ENCODE measurements around the gene EXOC6B.

Gene EXOC6B

GRCh38 chr2:72165792-72166191, 660.0 kb downstream of the EXOC6B start:
- no peak for DNase-seq (ENCODE audit: low read depth)
- TF ChIP-seq, protein P1, sequence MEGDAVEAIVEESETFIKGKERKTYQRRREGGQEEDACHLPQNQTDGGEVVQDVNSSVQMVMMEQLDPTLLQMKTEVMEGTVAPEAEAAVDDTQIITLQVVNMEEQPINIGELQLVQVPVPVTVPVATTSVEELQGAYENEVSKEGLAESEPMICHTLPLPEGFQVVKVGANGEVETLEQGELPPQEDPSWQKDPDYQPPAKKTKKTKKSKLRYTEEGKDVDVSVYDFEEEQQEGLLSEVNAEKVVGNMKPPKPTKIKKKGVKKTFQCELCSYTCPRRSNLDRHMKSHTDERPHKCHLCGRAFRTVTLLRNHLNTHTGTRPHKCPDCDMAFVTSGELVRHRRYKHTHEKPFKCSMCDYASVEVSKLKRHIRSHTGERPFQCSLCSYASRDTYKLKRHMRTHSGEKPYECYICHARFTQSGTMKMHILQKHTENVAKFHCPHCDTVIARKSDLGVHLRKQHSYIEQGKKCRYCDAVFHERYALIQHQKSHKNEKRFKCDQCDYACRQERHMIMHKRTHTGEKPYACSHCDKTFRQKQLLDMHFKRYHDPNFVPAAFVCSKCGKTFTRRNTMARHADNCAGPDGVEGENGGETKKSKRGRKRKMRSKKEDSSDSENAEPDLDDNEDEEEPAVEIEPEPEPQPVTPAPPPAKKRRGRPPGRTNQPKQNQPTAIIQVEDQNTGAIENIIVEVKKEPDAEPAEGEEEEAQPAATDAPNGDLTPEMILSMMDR (IDR thresholded peaks at IDR 0.05; ENCODE audit: insufficient read depth, low read depth, low read length, missing control alignments): no peak
- no peak overlapping the region for H3K4me3 ChIP-seq (ENCODE audit: low read depth, low read length)

GRCh38 chr2:72162574-72162973, 663.3 kb downstream of the EXOC6B start:
- TF ChIP-seq, protein P1 (IDR thresholded peaks at IDR 0.05; ENCODE audit: insufficient read depth, low read depth, low read length, missing control alignments): no peak
- DNase-seq (ENCODE audit: low read depth): no peak
- no peak overlapping the region for H3K4me3 ChIP-seq (ENCODE audit: low read depth, low read length)

GRCh38 chr2:72159211-72159993, 666.4 kb downstream of the EXOC6B start:
- no peak overlapping the region for H3K4me3 ChIP-seq (ENCODE audit: low read depth, low read length)
- TF ChIP-seq, protein P1 (IDR thresholded peaks at IDR 0.05; ENCODE audit: insufficient read depth, low read depth, low read length, missing control alignments): no peak
- no peak for DNase-seq (ENCODE audit: low read depth)

DNA sequence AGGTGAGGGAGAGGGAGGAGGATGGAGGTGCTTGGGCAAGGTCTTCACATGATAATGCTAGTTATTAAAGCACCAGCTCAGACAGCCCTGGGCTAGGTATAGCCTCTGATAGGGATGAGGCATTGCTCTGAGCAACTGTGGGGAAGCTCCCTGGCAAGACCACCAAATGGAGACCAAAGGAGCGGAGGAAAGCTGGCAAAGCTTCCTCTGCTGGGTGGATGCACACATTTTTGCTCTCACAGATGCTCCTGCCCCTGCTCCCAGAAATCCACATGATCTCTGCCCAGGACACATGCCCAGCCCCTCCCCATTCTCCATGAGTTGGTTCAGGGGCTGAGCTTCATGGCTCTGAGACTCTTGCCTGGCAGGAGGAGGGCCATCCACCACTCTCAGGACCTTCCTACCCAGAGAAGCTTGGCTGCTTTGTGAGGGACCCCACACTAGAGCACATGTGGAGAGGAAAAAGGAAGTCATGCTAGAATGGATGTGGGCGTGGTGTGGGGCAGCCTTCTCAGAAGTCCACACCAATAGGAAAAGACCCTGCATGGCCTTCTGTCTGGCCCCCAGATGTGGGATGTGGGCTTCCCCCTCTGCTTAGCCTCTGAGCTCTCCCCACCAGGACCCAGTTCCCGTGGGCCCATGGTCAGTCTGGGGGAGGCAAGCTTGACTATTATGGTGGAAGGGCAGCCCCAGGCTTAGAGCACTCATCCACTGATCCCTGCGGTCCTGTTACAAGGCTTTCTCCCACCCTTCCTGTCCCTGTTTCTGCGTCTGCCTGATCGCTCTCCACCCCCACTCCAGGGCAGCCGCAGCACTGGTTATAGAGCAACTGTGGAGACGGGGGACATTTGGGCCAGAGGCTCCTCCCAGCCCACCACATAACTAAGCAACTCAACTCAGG, 667.7 kb downstream of the EXOC6B start:
- DNase-seq (ENCODE audit: low read depth): no peak
- no peak overlapping the region for H3K4me3 ChIP-seq (ENCODE audit: low read depth, low read length)
- TF ChIP-seq, protein P1 (IDR thresholded peaks at IDR 0.05; ENCODE audit: insufficient read depth, low read depth, low read length, missing control alignments): no peak

GRCh38 chr2:72156872-72157271, 669.0 kb downstream of the EXOC6B start:
- TF ChIP-seq, protein P1 (IDR thresholded peaks at IDR 0.05; ENCODE audit: insufficient read depth, low read depth, low read length, missing control alignments): no peak
- no peak overlapping the region for H3K4me3 ChIP-seq (ENCODE audit: low read depth, low read length)
- DNase-seq (ENCODE audit: low read depth): no peak

DNA sequence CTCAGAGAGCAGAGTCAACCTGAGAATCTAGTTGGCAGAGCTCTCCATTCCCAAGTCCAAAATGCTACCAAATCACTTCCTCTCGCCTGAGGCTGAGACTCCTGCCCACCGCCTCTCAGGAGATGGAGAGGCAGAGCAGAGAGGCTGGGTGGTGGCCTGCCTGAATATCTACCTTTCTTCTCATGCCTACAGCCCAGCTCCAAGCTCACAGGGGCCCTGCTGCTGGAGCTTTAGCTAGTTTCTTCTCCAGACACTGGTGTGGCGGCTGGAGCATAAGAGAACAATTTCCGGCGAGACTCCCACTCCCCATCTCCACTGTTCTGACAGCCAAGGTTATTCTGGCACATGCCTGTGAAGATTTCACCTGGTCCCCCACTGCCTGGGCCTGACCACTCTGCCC, 670.1 kb downstream of the EXOC6B start:
- TF ChIP-seq, protein P1 (IDR thresholded peaks at IDR 0.05; ENCODE audit: insufficient read depth, low read depth, low read length, missing control alignments): no peak
- H3K4me3 ChIP-seq (ENCODE audit: low read depth, low read length): no peak overlapping the region
- no peak for DNase-seq (ENCODE audit: low read depth)
